HG02678 (cell line): ENCODE results near the gene ITGB2.

ENCODE experiments used
- ATAC-seq: cut with Tn5 transposase; IDR thresholded peaks from one replicate; pipeline ENCODE4 v1.9.1; 2021; ENCODE audit warnings: mild to moderate bottlenecking, moderate library complexity; ENCODE audit not compliant: unreplicated experiment

ITGB2 gene

DNA sequence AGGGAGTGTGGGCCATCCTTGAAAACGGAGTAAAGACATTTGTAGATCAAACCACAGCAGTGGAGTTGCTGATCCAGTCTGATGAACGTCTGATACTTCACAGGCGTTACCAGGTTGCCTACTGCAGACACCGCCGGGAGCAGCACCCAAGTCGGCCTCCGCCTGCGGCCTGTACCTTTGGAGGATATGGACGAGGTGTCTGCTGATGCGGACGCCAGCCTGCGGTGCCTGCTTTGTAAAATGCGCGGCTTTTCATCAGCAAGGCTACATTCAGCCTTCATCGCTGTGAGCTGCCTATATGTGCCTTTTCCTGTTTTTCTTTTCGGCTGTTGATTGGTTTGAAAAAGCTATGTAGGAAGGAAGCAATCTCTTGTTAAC lies 35.1 kb upstream of the ITGB2 start:
- ATAC-seq, result no peak

DNA sequence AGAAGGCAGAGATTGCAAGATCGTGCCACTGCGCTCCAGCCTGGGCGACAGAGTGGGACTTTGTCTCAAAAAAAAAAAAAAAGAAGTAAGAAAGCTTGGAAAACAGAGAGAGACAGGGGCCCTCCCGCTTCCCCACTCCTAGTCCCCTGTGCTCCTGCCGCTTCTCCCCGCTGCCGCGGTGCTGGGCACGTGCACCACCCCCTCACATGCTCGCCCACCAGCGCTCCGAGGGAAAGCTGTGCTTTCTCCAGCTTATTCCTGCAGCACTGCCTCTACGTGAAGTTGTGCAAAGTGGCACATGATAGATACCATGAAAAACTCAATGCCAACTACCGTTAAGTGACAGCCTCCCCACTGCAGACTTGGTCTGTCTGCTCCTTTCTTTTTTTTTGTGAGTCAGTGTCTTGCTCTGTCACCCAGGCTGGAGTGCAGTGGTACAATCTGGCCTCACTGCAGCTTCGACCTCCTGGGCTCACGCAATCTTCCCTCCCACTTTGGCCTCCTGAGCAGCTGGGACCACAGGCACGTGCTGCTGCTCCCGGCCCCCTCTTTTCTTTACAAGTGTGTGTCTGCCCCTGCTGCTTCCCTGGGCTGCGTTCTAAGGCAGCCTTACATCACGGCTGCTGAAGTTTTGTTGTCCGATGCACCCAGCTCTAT lies 34.6 kb upstream of the ITGB2 start:
- ATAC-seq, result no peak

DNA sequence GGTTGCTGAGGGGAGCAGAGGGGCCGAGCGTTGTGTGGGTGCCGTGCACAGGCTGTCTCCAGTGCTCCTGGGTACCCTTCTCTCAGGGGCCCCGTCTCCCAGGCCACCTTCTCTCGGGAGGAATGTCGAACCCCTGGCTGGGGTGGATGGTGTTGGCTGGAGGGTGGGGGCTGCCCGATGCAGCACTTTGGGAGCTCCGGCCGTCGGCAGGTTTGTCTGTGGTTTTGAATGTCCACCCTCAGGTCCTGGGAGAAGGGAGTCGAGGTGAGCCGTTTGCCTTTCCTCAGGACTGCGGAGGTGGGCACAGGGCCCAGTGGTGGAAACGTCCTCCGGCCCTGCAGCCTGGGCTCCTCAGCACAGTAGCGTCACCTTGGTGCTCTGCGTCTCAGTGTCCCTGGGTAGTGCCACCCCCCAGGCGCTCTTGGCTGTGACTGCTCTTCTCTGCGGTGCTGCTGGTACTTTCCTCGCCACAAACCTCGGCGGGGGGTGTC lies 33.6 kb upstream of the ITGB2 start:
- no peak for ATAC-seq

DNA sequence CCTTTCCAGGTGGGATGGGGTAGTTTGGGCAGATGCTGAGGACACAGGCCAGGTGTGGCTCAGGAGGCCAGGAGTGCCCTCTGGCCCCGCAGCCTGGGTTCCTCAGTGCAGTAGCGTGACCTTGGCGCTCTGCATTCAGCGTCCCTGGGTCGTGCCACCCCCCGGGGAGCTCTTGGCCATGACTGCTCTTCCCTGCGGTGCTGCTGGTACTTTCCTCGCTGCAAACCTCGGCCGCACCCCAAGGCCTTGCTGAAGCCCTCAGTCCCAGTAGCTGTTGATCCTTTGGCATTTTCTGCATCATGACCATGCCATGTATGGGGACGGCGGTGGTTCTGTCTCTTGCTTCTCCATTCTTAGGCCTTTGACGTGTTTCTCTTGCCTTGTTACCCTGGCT lies 32.9 kb upstream of the ITGB2 start:
- ATAC-seq, result no peak

DNA sequence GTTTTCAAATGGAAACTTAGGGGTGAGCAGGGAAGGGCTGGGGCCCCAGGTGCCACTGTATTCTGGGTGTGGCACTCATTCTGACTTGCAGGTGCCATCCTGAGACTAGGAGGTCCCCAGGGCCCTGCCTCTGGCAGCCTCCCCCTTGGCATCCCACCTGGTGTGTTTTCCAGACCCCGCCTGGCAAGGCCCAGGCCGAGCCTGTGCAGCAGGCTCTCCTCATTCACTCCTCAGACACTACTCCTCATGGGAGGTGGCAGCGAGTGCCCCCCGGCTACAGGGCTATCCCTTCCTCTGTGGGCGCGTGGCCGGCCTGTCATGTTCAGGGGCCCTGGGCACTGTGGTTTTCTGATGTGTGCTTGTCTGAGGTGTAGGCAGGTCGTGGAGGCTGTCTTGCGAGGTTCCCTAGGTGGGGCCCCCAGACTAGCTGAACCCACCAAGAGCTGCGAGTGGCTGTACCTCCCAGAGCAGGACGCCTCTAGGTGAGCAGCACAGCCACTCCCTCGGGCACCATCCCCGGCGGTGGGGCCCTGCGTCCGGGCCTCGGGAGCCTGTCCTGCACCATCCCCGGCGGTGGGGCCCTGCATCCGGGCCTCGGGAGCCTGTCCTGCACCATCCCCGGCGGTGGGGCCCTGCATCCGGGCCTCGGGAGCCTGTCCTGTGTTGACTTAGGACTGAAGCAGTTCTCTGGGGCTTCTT lies 32.4 kb upstream of the ITGB2 start:
- ATAC-seq, result no peak

DNA sequence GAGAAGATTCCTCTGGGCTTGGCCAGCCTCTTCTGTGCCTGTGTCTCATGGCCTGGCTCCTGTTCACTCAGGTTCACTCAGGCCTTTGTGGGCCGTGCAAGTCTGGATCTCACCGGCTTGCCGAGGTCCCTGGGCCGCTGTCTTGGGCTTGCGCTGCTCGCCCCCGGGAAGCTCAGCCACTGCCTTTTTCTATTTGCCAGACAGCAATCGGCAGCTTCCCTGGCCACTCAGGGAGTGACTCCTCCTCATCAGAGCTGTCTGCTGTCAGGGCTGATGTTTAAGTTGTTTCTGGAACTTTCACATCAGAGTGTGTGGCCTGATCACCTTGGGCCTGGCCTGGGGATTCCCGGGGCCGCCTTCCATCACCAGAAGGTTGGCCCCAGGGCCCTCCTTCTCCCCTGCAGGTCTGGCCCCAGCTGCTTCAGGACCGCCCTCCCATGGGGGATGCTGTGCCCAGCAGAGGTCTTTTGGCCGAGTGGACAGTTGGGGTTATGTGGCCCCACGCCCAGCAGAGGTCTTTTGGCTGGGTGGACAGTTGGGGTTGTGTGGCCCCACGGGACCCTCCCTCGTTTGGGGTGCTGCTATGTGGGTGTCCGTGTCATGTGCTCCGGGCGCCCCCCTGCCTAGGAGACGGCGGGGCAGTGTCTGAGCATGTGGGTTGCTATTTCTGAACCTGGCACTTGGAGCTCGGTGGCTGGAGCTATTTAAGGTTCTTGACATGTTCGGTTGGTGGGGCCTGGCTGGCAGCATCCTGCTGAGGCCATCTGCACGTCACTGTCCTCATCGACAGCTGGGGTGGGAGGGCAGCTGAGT lies 31.6 kb upstream of the ITGB2 start:
- ATAC-seq, result no peak

DNA sequence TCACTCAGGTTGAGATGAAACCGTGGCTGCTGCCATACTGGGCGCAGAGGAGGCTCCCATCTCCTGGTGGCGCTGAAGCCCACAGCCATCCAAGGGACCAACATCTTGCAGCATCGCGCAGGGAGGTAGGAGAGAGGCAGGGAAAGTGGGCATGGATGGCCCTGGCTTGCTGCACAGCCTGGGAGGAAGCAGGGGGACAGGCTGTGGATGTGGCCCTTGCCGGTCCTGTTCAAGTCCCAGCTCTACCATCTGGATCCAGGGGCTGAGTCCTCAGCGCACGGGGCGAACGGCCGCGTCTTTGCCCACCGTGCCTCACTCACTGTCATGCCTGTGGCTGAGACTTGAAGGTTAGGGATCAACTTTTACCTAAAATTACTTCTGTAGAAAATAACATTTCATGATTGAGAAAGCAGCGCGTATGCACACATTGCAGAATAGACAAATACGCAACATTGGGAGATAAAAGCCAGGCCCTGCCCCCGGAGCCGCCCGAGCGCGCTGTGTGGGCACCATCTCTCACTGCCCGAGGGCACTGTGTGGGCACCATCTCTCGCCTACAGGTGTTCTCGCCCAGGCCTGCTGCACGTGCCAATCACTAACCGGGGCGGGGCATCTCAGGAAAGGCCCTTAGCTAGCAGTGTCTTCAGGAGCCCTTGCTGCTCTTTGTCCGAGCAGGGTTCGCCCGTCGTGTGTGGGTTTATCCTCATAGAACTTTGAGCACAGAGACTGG lies 30.7 kb upstream of the ITGB2 start:
- ATAC-seq, result no peak

DNA sequence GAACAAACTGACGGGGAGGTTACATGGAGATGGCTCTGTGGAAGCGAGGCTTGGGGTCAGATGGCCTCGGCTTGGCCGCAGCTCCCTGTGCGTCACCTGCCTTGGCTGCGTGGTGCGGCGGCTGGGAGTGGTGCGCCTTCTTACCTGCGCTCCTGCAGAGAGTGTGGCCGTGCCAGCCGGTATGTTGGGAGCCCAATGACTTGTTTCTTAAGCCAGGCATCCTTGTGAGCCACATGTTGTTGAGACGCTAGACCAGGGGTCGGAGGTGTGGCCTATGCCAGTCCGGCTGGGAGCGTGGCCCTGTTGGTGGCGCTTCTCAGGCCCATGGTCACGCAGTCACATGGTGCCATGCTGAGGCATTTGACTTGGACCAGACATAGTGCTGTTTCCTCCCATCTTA lies 29.7 kb upstream of the ITGB2 start:
- ATAC-seq, result no peak

DNA sequence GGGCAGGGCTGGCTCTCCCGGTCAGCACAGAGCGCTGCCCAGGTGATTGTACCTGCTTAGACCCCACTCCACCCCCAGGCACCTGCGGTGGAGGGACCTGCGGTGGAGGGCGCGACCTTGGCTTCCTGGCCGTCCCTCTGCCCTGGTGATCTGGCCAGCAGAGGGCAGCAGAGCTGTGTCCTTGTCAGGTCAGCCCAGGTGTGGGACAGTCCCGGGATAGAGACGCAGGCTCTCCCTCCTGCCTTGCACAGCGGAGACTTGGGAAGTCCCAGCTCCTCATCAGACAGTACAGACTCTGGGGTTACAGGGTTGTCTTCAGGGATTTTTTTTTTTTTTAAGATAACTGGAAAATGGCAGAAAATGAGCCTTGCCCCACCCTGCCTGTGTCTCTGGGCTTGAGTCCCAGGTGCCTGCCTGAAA lies 29.1 kb upstream of the ITGB2 start:
- ATAC-seq, result no peak

DNA sequence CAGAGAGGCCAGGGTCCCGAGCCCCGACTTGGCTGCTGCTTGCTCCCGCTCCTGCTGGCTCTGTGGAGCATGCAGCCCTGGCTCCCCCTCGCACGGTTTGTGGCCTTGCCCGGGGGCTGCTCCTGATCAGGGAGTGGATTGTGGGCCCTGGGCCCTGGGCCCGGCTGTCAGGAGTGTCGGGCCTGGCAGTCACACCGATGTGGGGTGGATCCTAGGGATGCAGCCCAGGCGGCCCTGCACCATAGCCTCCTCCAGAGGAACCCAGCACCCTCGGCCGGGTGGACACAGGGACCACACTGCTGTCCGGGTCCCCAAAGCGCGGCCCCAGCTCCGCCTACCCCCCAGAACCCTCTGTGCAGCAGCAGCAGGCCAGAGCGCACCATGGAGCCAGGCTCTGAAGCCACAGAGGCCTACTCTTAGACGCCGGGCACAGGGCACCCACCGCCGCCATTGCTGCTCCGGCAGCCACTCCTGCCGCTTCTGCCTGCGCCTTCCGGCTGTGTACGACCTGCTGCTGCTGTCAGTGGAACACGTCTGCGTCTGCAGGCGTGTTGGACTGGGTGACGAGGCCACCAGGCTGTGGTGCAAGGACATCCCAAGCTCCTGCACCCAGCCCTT lies 28.6 kb upstream of the ITGB2 start:
- no peak for ATAC-seq

DNA sequence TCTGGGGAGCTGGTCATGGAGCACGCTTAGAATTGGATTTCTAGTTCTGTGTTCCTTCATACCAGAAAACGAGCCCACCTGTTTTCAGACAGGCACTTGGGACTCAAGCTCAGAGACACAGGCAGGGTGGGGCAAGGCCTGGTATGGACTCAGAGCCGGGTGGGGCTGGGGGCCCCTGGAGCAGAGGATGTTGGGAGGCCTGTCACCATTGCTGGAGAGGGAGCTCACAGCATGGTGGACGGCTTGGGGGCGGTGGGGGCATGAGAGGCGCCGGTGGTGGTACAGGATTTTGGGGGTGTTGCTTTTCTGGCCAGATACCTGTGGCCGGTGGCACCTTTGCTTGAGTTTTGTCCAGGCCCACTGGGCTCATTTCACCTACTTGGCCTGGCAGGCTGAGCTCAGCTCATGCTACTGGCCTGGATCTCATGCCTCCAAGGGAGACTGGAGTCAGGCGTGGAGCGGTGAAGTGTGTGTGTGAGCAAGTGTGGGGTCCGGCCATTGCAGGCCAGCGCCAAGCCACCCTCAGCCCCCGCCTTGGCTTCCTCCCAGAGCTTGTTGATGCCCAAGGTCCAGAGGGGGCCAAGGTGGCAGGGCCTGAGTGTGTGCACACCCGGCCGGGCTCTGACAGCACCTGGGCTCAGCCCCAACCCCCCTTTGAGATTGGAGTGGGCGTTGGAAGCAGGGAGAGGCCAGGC lies 27.9 kb upstream of the ITGB2 start:
- no peak for ATAC-seq

DNA sequence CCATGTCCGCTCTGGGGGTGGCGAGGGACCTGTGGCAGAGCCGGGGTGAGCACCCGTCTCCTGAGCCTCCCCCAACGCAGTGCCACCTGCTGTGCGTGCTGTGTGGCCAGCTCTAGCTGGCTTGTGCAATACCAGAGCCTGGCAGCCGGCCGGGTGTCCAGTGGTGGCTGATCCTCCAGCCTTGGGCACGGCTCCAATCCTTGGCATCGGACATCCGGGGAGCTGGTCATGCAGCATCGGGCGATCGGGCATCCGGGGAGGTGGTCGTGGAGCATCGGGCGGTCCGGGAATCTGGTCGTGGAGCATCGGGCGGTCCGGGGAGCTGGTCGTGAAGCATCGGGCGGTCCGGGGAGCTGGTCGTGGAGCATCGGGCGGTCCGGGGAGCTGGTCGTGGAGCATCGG lies 27.2 kb upstream of the ITGB2 start:
- no peak for ATAC-seq

DNA sequence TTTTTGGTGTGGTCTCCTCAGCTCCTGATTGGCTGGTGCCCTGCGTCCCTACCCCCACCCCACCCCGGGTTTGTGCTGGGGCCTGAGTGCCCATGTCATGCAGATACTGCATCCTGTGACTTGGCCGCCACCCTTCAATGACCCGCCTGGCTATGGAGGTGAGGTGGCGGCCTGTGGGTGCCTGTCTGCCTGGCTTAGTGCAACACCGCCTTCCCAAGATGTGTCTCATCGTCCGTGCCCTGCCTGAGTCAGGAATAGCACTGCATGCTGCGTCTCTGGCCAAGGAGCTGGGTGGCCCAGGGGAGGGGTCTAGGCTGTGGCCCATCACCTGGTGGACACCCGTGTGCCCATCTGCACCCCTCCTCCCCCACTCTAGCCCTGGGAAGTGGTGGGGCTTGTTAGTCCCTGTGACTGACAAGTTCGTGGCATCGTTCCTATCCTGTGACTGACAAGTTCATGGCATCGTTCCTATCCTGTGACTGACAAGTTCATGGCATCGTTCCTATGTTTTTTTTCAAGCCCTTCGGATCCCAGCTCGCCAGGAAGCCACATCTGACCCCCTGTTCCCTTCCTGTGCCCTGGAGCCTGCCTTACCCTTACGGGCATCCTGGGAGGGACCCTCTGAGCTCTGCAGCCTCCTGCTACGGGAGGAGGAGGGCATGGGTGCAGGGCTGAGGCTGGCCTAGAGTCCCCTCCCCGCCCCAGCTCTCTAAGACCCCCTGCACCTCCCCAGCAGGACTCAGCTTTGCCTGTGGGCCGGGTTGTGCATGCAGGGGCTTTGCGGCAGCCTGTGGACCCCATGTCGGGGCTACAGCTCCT lies 26.6 kb upstream of the ITGB2 start:
- no peak for ATAC-seq

DNA sequence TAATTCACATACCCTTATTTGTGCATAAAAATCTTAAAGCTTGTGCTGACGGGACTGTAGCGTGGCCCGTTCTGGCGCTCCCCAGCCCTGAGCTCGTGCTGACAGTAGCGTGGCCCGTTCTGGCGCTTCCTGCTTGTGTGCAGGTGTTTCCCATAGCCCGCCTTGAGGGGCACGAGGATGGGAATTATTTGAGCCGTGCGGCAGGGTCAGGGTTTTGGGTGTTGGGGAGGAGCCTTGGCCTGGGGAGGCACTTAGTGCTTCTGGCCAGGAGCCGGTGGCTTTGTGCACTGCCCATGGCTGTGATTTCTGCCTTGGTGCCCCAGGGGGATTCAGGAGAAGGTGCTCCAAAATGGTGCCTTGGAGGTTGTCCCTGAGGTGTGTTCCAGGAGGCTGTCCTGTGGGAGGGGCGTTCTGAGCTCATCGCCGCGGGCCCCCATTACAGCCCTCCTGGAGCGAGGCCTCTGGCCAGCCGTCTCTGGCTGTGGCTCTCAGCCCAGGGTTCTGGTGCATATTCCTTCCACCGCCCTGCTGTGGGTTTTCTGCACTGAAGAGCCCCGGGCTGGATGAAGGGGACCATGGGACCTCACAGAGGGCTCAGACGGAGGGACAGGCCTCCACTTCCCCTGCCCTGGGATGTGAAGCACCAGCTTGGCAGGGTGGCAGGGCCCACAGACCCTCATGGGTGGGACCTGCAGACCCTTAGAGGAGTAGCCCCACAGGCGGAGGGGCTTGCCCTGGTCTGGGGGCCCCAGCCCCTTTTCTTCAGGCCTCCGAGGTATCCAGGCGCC lies 25.7 kb upstream of the ITGB2 start:
- ATAC-seq, result no peak

DNA sequence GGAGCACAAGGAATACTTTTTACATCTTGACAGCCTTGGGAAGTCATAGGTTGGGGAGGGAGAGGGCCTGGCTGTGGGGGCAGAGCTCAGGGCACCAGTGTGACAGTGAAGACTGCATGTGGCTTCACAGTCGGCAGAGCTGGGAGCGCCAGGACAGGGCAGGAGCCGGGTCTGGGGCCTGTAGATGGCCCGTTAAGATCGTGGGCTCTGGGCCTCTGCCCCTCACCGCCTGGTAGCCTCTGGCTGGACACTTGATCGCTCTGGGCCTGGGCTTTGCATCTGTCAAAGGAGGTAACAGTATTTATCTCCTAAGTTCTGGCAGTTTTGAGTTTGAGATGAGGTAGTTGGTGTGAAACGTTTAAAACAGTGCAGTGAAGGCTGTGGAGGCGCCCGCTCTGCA lies 23.9 kb upstream of the ITGB2 start:
- ATAC-seq, result no peak

DNA sequence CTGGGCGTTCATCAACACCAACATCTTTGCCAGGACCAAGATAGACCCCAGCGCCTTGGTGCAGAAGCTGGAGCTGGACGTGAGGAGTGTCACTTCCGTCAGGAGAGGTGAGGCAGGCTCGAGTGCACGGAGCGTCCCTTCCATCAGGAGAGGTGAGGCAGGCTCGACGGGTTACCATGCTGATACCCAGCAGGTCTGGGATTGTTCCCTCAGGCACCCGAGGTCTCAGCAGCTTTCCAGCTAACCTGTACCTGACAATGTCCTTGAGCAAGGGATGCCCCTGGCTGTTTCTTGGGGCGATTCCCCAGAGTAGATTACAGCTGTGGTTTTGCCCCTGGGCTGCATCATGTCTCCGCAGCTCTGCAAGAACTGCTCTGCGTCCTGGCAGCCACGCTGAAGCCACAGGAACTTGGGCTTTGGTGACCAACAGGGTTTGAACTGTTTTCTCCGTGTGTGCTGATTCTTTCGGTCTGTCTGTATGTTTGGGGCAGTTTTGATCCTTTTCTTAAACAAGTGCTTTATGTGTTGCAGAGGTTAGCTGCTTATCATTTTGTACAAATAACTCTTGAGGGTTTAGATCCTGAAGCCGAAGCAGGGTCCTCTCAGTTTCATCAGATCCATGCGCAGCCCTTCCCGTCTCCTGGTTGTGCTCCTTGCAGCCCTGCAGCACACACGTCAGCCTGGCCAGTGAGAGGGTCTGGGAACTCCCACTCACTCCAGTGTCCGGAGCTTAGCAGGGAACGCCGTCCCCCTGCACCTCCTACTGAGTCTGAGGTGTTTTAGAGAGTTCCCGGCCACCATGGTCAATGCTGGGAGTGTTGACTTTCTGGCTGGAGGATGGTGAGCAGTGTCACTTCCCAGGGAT lies 23.2 kb upstream of the ITGB2 start:
- no peak for ATAC-seq

DNA sequence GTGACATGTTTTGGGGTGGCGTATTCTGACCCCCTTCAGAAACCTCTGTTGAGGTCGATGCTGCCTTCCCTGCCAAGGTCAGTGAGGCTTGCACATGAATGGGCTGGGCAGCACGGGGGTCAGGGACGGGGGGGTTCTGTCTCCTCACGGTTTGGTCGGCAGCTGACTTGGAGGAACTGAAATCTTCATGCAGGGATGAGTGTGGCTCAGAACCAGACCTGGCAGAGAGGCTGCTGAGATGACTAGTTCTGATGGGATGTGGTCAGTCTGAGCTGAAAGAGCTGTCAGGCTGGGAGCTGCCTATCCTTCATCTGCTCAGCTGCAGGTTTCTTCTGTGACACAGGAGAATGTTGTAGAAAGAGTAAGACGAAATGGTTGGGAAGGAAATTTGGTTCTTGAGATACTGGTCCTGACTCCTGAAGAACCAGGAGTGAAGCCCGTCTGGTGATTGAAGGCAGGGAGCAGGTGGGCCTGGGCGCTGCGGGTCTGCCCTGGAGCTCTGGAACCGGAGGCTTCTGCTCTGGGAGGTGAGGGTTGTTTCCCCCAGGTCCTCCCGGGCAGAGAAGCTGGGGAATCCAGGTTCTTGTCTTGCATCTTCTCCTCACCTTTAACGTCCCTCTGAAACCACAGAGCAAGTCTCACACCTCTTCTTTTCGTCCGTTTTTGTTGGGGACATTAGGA lies 22.4 kb upstream of the ITGB2 start:
- ATAC-seq, result no peak
